Endodermal cell (in vitro differentiated cells): ENCODE measurements around the gene MBTPS2. TPM values are rescaled to one million over a fixed set of nuclear protein-coding genes. Genes with fewer than 3 reads are reported as not detected.

ENCODE experiments used
- DNase-seq: peaks from one replicate; pipeline ENCODE4 v3.0.0-alpha.2; 2017
- H3K27ac ChIP-seq: 2 replicates; pipeline ENCODE4 v1.5.1; 2013; ENCODE audit warnings: mild to moderate bottlenecking, low read depth, low read length, moderate library complexity
- H3K27me3 ChIP-seq: 2 replicates; pipeline ENCODE4 v1.6.1; 2013; ENCODE audit warnings: mild to moderate bottlenecking, low read length, moderate library complexity; ENCODE audit not compliant: insufficient read depth, control insufficient read depth, poor library complexity, severe bottlenecking
- H3K36me3 ChIP-seq: 2 replicates; pipeline ENCODE4 v1.7.0; 2013; ENCODE audit warnings: mild to moderate bottlenecking, low read length, moderate library complexity; ENCODE audit not compliant: control insufficient read depth, insufficient read depth
- H3K4me1 ChIP-seq: one replicate; pipeline ENCODE4 v1.7.0; 2013; ENCODE audit warnings: low read length; ENCODE audit not compliant: control insufficient read depth, insufficient read depth
- H3K4me3 ChIP-seq: 2 replicates; pipeline ENCODE4 v1.5.1; 2013; ENCODE audit warnings: mild to moderate bottlenecking, low read length, moderate library complexity
- H3K9ac ChIP-seq: 2 replicates; pipeline ENCODE4 v1.6.1; 2013; ENCODE audit warnings: mild to moderate bottlenecking, low read length, moderate library complexity; ENCODE audit not compliant: poor library complexity, severe bottlenecking; ENCODE audit errors: extremely low read depth
- H3K9me3 ChIP-seq: 2 replicates; pipeline ENCODE4 v1.6.1; 2013; ENCODE audit warnings: mild to moderate bottlenecking, low read length, moderate library complexity; ENCODE audit not compliant: control insufficient read depth
- H3K27ac Mint-ChIP-seq: 2 replicates; pipeline ENCODE4 v1.8.0; 2020; ENCODE audit warnings: mixed read lengths
- H3K27me3 Mint-ChIP-seq: 2 replicates; pipeline ENCODE4 v1.8.0; 2021; ENCODE audit warnings: mild to moderate bottlenecking, mixed read lengths; ENCODE audit not compliant: insufficient read depth
- H3K36me3 Mint-ChIP-seq: 2 replicates; pipeline ENCODE4 v1.8.0; 2020; ENCODE audit warnings: low read depth, mixed read lengths
- H3K4me1 Mint-ChIP-seq: 2 replicates; pipeline ENCODE4 v1.8.0; 2020; ENCODE audit warnings: mixed read lengths
- H3K4me3 Mint-ChIP-seq: 2 replicates; pipeline ENCODE4 v1.8.0; 2020; ENCODE audit warnings: mild to moderate bottlenecking, moderate library complexity, mixed read lengths
- H3K9me3 Mint-ChIP-seq: 2 replicates; pipeline ENCODE4 v1.8.0; 2020; ENCODE audit warnings: mild to moderate bottlenecking, mixed read lengths
- WGBS, 2 experiments: methylation state at CpG; one replicate each; pipeline versions ENCODE4 v1.1.5 to v1.1.7; 2013; ENCODE audit warnings: missing lambda C conversion rate in 2 of 2, mixed read lengths in 1 of 2; ENCODE audit not compliant: insufficient coverage in 1 of 2, insufficient read length in 1 of 2; 5-methylcytosine and 5-hydroxymethylcytosine counted together
- total RNA-seq, 2 donors: library from RNA; stranded (reverse); fragmentation: NEBNext Ultra II Directional in 1 of 2; extraction: Animal tissue kit (Norgen Biotek cat#: 25700) in 1 of 2; gene quantifications; 2 replicates in 1 of 2; 3 replicates in 1 of 2; pipeline ENCODE4 v1.2.1, GENCODE V29; 2021
- TF ChIP-seq, protein P1 (sequence below): fragments of 200-600 bp; sonication (generic); conservative IDR thresholded peaks from 2 replicates; pipeline ENCODE4 v1.5.0; 2021; ENCODE audit warnings: antibody characterized with exemption, mild to moderate bottlenecking

The MBTPS2 gene
- total RNA-seq, 2 donors from 2014 or later: 12.6 to 13.6 TPM

DNA sequence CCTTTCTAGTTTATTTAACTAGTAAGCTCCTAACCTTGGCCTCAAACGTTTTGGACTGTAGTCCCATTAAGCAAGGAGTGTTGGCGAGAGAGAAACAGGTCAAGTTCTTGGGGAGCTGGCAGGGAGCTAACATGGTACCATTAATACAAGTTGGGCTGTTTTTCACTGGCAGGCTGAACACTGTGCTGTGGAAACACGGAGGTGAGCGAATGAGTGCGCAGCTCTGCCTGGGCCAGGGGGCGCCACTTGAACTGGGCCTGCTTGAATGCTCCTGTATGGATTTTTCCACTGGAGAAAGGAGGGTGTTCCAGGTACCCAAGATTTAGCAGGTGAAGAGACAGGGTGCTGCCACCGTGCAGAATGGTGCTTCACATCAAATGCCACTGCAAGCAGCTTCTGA is 93.7 kb downstream of the MBTPS2 start:
- H3K27ac Mint-ChIP-seq: no peak overlapping the region
- peak; percentile 65 for DNase-seq
- no peak overlapping the region for H3K27ac ChIP-seq

DNA sequence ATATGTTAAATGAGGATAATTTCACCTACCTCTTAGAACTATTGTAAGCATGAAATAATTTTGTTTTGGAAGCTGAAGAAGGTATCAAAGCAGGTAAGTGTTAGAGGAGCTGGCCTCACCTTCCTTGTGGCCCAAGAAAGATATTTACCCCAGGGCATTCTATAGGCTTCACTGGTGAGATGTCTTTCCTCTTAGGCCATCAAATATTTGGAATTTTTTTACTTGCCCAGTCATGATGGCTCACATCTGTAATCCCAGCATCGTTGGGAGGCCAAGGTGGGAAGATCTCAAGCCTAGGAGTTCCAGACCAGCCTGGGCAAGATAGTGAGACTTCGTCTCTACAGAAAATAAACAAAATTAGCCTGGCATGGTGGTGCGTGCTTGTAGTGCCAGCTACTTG is 95.0 kb downstream of the MBTPS2 start:
- TF ChIP-seq, protein P1, sequence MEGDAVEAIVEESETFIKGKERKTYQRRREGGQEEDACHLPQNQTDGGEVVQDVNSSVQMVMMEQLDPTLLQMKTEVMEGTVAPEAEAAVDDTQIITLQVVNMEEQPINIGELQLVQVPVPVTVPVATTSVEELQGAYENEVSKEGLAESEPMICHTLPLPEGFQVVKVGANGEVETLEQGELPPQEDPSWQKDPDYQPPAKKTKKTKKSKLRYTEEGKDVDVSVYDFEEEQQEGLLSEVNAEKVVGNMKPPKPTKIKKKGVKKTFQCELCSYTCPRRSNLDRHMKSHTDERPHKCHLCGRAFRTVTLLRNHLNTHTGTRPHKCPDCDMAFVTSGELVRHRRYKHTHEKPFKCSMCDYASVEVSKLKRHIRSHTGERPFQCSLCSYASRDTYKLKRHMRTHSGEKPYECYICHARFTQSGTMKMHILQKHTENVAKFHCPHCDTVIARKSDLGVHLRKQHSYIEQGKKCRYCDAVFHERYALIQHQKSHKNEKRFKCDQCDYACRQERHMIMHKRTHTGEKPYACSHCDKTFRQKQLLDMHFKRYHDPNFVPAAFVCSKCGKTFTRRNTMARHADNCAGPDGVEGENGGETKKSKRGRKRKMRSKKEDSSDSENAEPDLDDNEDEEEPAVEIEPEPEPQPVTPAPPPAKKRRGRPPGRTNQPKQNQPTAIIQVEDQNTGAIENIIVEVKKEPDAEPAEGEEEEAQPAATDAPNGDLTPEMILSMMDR: no peak
- no peak overlapping the region for H3K27ac Mint-ChIP-seq
- no peak overlapping the region for H3K4me3 ChIP-seq

More for the DNA sequence above, 93.7 kb downstream of the MBTPS2 start:
- TF ChIP-seq, protein P1: peak; percentile 70
- no peak overlapping the region for H3K4me3 ChIP-seq
- Mint-ChIP-seq H3K27me3 (no peaks in the 10 kb centered on the region), H3K9me3 (no peaks in the 10 kb centered on the region), H3K4me3 (no peak overlapping the region), H3K4me1 (no peaks in the 10 kb centered on the region), H3K36me3 (no peaks in the 10 kb centered on the region)
- H3K36me3 ChIP-seq: no peaks in the 10 kb centered on the region
- no peaks in the 10 kb centered on the region for H3K27me3 ChIP-seq
- WGBS, 2 experiments: 80 to 89% methylated on average over 2 to 7 of the region's 7 CpGs
- no peaks in the 10 kb centered on the region for H3K4me1 ChIP-seq
- H3K9ac ChIP-seq: no peak overlapping the region
- no peaks in the 10 kb centered on the region for H3K9me3 ChIP-seq

More for the DNA sequence above, 95.0 kb downstream of the MBTPS2 start:
- Mint-ChIP-seq H3K9me3 (no peaks in the 10 kb centered on the region), H3K27me3 (peaks cover 2% of the 10 kb centered on the region), H3K4me1 (no peaks in the 10 kb centered on the region), H3K4me3 (no peak overlapping the region), H3K36me3 (no peaks in the 10 kb centered on the region)
- H3K27ac ChIP-seq: no peak overlapping the region
- no peaks in the 10 kb centered on the region for H3K27me3 ChIP-seq
- no peaks in the 10 kb centered on the region for H3K36me3 ChIP-seq
- H3K4me1 ChIP-seq: no peaks in the 10 kb centered on the region
- H3K9ac ChIP-seq: no peak overlapping the region
- peak; percentile 17 for DNase-seq
- H3K9me3 ChIP-seq: no peaks in the 10 kb centered on the region
- WGBS, 2 experiments: 91% methylated on average over 3 of the region's 3 CpGs; no CpG with 5 or more reads in 1 of the 2 experiments

Other genes starting within 250 kb of the MBTPS2 start
- under 1 TPM in 1 of 2 donors, not detected in 1; 0.13 TPM for gene KLHL34, start 181.3 kb upstream of the MBTPS2 start, total RNA-seq
- gene SMPX, start 81.5 kb upstream of the MBTPS2 start, total RNA-seq: under 1 TPM in 1 of 2 donors, not detected in 1; 0.31 TPM
- gene YY2, start 16.4 kb downstream of the MBTPS2 start, total RNA-seq: 1 to 10 TPM; 1.4 to 1.9 TPM
- gene SMS, start 101.1 kb downstream of the MBTPS2 start, total RNA-seq: 100 to 1,000 TPM; 163 to 312 TPM
- gene PHEX, start 192.7 kb downstream of the MBTPS2 start, total RNA-seq: under 1 TPM; 0.24 to 0.37 TPM